ENCODE data around the gene SFMBT1.

DNA sequence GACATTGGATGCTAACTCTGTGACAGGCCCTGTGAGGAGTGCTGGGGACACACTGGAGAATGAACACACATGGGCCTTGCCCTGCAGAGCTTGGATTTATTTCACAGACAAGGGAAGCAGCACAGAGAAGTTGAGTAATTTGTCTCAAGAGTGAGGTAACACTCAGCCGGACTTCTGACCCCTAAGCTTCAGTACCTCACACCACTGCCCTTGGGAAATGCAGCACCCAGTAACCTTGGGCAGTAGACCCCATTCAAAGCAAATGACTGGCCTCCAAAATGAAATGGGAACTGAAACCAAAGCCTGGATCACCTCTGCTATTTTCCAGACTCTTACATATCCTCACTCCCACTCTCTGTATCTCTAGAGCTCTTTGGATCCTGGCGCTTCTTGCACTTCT, 47.1 kb upstream of the SFMBT1 start:
- no peak for TF ChIP-seq POLR2A (IDR thresholded peaks at IDR 0.05)
- no peak for TF ChIP-seq CTCF (IDR thresholded peaks at IDR 0.05)

Measured in heart left ventricle (tissue), 13 donors.